Measurements from ENCODE around the gene HLA-B. TPM values are rescaled to one million over a fixed set of nuclear protein-coding genes. Genes with fewer than 3 reads are reported as not detected.

Gene HLA-B
- total and polyA plus RNA-seq, 4 donors: 341 to 864 (median 417) TPM

DNA sequence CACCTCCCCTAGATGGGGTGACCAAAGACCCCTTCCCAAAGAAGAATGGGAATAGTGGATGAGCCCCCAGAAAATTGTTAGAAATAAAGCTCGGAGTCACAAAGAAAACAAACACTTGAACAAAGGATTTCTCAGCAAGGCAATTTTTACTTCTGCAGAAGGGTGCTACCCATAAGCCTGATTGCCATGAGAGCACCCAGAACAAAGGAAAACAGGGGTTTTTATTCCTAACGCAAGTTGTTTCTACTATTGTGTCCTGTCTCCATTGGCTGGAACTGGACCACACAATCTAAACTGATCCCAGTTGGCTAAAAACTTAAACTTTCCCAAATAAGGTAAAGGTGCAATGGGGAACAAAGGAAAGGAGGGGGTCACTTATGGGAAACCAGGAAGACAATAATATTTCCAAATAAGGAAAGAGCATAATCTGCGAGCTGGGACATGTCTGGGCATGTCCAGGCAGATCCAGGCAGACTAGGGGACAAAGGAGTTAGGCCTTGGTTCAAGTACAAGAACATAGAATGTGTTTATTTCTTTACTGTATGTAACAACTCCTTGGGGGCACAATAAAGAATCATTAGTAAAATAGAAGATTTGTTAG lies 20.0 kb downstream of the HLA-B start (continued):
- TF ChIP-seq, protein P1, sequence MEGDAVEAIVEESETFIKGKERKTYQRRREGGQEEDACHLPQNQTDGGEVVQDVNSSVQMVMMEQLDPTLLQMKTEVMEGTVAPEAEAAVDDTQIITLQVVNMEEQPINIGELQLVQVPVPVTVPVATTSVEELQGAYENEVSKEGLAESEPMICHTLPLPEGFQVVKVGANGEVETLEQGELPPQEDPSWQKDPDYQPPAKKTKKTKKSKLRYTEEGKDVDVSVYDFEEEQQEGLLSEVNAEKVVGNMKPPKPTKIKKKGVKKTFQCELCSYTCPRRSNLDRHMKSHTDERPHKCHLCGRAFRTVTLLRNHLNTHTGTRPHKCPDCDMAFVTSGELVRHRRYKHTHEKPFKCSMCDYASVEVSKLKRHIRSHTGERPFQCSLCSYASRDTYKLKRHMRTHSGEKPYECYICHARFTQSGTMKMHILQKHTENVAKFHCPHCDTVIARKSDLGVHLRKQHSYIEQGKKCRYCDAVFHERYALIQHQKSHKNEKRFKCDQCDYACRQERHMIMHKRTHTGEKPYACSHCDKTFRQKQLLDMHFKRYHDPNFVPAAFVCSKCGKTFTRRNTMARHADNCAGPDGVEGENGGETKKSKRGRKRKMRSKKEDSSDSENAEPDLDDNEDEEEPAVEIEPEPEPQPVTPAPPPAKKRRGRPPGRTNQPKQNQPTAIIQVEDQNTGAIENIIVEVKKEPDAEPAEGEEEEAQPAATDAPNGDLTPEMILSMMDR (IDR thresholded peaks at IDR 0.05; ENCODE audit: low read depth, low read length, missing input control): no peak
- no peak for TF ChIP-seq YY1 (IDR thresholded peaks at IDR 0.05)
- no peak for TF ChIP-seq GABPA (IDR thresholded peaks at IDR 0.05 in 1 of 2, conservative IDR thresholded peaks at IDR 0.05 in 1 of 2)

DNA sequence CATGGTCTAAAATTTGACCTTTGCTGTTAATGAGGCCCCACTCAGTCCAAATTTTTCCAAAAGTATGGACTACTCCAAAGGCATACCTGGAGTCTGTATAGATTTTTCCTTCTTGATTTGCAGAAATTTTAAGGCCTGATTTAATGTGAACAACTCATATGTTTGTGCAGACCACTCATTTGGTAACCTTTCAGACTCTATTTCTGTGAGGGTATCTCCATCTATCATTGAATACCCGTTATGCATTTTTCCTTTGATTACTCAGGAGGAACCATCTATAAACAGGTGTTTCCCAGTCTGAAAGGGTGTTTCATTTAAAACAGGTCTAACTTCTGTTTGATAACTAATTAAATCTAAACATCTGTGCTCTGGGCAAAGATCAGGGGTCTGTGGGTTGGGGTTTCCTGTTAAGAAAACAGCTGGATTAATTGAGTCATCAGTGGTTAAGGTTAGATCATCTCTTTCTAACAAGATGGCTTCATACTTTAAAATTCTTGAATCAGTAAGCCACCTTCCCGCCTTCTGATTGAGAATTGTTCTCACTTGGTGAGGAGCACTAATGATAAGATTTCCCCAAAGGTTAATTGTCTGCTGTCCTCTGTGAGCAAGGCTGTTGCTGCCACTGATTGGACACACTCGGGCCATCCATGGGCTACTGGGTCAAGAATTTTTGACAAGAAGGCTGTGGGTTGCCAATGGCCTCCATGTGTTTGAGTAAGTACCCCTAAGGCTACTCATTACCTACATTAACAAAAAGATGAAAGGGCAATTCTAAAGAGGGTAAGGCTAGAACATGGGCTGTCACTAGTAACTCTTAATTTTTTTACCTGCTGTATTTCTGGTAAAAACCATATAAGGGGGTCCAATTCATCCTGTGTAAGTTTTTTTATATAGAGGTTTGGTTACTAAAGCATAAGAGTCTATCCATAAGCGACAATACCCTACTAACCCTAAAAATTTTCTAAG lies 24.1 kb downstream of the HLA-B start:
- no peak for DNase-seq (ENCODE audit: low spot score)
- no peak overlapping the region for H3K27ac ChIP-seq (ENCODE audit: low read depth in 1 of 2, low read length in 2 of 2)
- WGBS: 31% methylated on average over 4 of the region's 4 CpGs
- H3K4me1 ChIP-seq (ENCODE audit: control insufficient read depth in 4 of 4, insufficient read depth in 4 of 4, low read length in 3 of 4): no peaks in the 10 kb centered on the region
- H3K4me3 ChIP-seq (ENCODE audit: low read depth in 1 of 3, low read length in 3 of 3): no peak overlapping the region
- no peaks in the 10 kb centered on the region for H3K27me3 ChIP-seq (ENCODE audit: control insufficient read depth in 4 of 4, insufficient read depth in 4 of 4, low read length in 3 of 4)
- TF ChIP-seq SP1 (IDR thresholded peaks at IDR 0.05) (no peak), TAF1 (conservative IDR thresholded peaks at IDR 0.05) (no peak), RXRA (IDR thresholded peaks at IDR 0.05) (no peak), YY1 (IDR thresholded peaks at IDR 0.05) (no peak), GABPA (IDR thresholded peaks at IDR 0.05 in 1 of 2, conservative IDR thresholded peaks at IDR 0.05 in 1 of 2) (no peak), JUND (IDR thresholded peaks at IDR 0.05) (no peak), NR2F2 (IDR thresholded peaks at IDR 0.05) (no peak), HNF4A (conservative IDR thresholded peaks at IDR 0.05) (no peak), FOXA2 (IDR thresholded peaks at IDR 0.05) (no peak), FOXA1 (IDR thresholded peaks at IDR 0.05) (no peak), EGR1 (IDR thresholded peaks at IDR 0.05; ENCODE audit: low read depth in 2 of 2) (no peak), RAD21 (IDR thresholded peaks at IDR 0.05) (no peak), HNF4G (IDR thresholded peaks at IDR 0.05) (no peak)
- TF ChIP-seq, protein P2, sequence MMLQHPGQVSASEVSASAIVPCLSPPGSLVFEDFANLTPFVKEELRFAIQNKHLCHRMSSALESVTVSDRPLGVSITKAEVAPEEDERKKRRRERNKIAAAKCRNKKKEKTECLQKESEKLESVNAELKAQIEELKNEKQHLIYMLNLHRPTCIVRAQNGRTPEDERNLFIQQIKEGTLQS (IDR thresholded peaks at IDR 0.05): no peak
- TF ChIP-seq, protein P1 (IDR thresholded peaks at IDR 0.05; ENCODE audit: low read depth, low read length, missing input control): no peak
- TF ChIP-seq, protein P3, sequence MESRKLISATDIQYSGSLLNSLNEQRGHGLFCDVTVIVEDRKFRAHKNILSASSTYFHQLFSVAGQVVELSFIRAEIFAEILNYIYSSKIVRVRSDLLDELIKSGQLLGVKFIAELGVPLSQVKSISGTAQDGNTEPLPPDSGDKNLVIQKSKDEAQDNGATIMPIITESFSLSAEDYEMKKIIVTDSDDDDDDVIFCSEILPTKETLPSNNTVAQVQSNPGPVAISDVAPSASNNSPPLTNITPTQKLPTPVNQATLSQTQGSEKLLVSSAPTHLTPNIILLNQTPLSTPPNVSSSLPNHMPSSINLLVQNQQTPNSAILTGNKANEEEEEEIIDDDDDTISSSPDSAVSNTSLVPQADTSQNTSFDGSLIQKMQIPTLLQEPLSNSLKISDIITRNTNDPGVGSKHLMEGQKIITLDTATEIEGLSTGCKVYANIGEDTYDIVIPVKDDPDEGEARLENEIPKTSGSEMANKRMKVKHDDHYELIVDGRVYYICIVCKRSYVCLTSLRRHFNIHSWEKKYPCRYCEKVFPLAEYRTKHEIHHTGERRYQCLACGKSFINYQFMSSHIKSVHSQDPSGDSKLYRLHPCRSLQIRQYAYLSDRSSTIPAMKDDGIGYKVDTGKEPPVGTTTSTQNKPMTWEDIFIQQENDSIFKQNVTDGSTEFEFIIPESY (IDR thresholded peaks at IDR 0.05): no peak
- TF ChIP-seq, protein P4, sequence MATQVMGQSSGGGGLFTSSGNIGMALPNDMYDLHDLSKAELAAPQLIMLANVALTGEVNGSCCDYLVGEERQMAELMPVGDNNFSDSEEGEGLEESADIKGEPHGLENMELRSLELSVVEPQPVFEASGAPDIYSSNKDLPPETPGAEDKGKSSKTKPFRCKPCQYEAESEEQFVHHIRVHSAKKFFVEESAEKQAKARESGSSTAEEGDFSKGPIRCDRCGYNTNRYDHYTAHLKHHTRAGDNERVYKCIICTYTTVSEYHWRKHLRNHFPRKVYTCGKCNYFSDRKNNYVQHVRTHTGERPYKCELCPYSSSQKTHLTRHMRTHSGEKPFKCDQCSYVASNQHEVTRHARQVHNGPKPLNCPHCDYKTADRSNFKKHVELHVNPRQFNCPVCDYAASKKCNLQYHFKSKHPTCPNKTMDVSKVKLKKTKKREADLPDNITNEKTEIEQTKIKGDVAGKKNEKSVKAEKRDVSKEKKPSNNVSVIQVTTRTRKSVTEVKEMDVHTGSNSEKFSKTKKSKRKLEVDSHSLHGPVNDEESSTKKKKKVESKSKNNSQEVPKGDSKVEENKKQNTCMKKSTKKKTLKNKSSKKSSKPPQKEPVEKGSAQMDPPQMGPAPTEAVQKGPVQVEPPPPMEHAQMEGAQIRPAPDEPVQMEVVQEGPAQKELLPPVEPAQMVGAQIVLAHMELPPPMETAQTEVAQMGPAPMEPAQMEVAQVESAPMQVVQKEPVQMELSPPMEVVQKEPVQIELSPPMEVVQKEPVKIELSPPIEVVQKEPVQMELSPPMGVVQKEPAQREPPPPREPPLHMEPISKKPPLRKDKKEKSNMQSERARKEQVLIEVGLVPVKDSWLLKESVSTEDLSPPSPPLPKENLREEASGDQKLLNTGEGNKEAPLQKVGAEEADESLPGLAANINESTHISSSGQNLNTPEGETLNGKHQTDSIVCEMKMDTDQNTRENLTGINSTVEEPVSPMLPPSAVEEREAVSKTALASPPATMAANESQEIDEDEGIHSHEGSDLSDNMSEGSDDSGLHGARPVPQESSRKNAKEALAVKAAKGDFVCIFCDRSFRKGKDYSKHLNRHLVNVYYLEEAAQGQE (IDR thresholded peaks at IDR 0.05): no peak
- TF ChIP-seq, protein P5, sequence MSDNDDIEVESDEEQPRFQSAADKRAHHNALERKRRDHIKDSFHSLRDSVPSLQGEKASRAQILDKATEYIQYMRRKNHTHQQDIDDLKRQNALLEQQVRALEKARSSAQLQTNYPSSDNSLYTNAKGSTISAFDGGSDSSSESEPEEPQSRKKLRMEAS (IDR thresholded peaks at IDR 0.05): no peak
- H3K9me3 ChIP-seq (ENCODE audit: control insufficient read depth in 4 of 4, low read length in 3 of 4): peaks cover 0 to 6% (median 4%) of the 10 kb centered on the region in 4 donors
- no peak overlapping the region for H3K9ac ChIP-seq (ENCODE audit: low read depth in 1 of 2, low read length in 2 of 2)
- H3K36me3 ChIP-seq (ENCODE audit: control insufficient read depth in 4 of 4, insufficient read depth in 3 of 4, low read depth in 1 of 4, low read length in 3 of 4): no peaks in the 10 kb centered on the region

Data from liver (tissue), 9 donors.